Panc1 (cell line): ENCODE data around the gene TEPSIN. TPM values are rescaled to one million over a fixed set of nuclear protein-coding genes. Genes with fewer than 3 reads are reported as not detected.

Source experiments
- ATAC-seq: fragments of 200-7000 bp; cut with Tn5 transposase; 2 replicates; pipeline ENCODE4 v1.9.1; 2020; ENCODE audit warnings: mild to moderate bottlenecking, moderate library complexity
- BruUV-seq: library from RNA; stranded (reverse); fragments of 400-500 nt; replicated peaks from 2 replicates; lab custom pipeline; 2021; lab: Mats Ljungman, UMichigan
- CTCF ChIA-PET: fragments of 300-600 bp; sonication (Branson Sonifier 250); formaldehyde crosslinking; loops from one replicate; lab custom pipeline; 2022; ENCODE audit warnings: antibody characterized with exemption; lab: Charles Lee
- POLR2A ChIA-PET: fragments of 300-600 bp; sonication (Branson Sonifier 250); formaldehyde crosslinking; loops from one replicate; lab custom pipeline; 2022; ENCODE audit warnings: antibody characterized with exemption; lab: Charles Lee
- DNase-seq: peaks from one replicate; pipeline ENCODE4 v3.0.0-alpha.2; 2010; ENCODE audit warnings: low read depth, low spot score
- H3K27ac ChIP-seq: 2 replicates; pipeline ENCODE4 v1.5.1; 2011; ENCODE audit warnings: mild to moderate bottlenecking, low read length, inconsistent platforms
- H3K27me3 ChIP-seq: fragments of 200-500 bp; sonication (Bioruptor generic); 2 replicates; pipeline ENCODE4 v1.6.0; 2014; ENCODE audit warnings: low read length, inconsistent platforms; ENCODE audit not compliant: control insufficient read depth, insufficient read depth
- H3K36me3 ChIP-seq: fragments of 200-500 bp; sonication (Bioruptor generic); 2 replicates; pipeline ENCODE4 v1.5.1; 2014; ENCODE audit warnings: inconsistent platforms, mild to moderate bottlenecking, low read length, moderate library complexity; ENCODE audit not compliant: control insufficient read depth, insufficient read depth
- H3K4me1 ChIP-seq: 2 replicates; pipeline ENCODE4 v1.5.1; 2011; ENCODE audit warnings: inconsistent platforms, mild to moderate bottlenecking, low read length, moderate library complexity; ENCODE audit not compliant: control insufficient read depth, insufficient read depth
- H3K4me3 ChIP-seq, 2 experiments: 2 replicates each; pipeline ENCODE4 v1.5.1; 2011 to 2012; ENCODE audit warnings: low read depth in 2 of 2, low read length in 2 of 2, mild to moderate bottlenecking in 2 of 2, inconsistent platforms in 1 of 2, moderate library complexity in 1 of 2
- H3K9me3 ChIP-seq: fragments of 200-500 bp; sonication (Bioruptor generic); 2 replicates; pipeline ENCODE4 v1.5.1; 2014; ENCODE audit warnings: low read depth, mild to moderate bottlenecking, inconsistent platforms, low read length, moderate library complexity; ENCODE audit not compliant: control insufficient read depth, insufficient read depth
- POLR2AphosphoS5 ChIP-seq: IDR thresholded peaks from 2 replicates; pipeline ENCODE4 v1.6.1; 2012; ENCODE audit warnings: mild to moderate bottlenecking, low read depth, low read length, moderate library complexity
- REST ChIP-seq, 2 experiments: IDR thresholded peaks; 2 replicates each; pipeline ENCODE4 v1.6.1; 2011 to 2012; ENCODE audit warnings: low read depth in 2 of 2, control low read depth in 1 of 2, low read length in 1 of 2, mild to moderate bottlenecking in 1 of 2, moderate library complexity in 1 of 2; ENCODE audit not compliant: insufficient read depth in 1 of 2
- SIN3A ChIP-seq: IDR thresholded peaks from 2 replicates; pipeline ENCODE4 v1.6.1; 2012; ENCODE audit warnings: low read depth, mild to moderate bottlenecking, low read length, moderate library complexity, borderline replicate concordance; ENCODE audit not compliant: insufficient read depth
- TCF7L2 ChIP-seq: IDR thresholded peaks from 2 replicates; pipeline ENCODE4 v1.6.1; 2011; ENCODE audit warnings: mild to moderate bottlenecking, low read depth, low read length, inconsistent platforms
- in situ Hi-C: cut with HindIII; loops from 2 replicates; pipeline ENCODE4 v1.10.0; 2016; ENCODE audit warnings: low sequenced_read_pairs, low pct_unique_long_range_greater_than_20kb
- intact Hi-C: fragments of 100-400 bp; cut with micrococcal nuclease; formaldehyde crosslinking; loops from one replicate; pipeline ENCODE4 v1.10.0; 2022; ENCODE audit not compliant: unreplicated experiment
- total RNA-seq: library from RNA; stranded (reverse); gene quantifications from one replicate; pipeline ENCODE4 v1.2.1, GENCODE V29; 2021; ENCODE audit not compliant: unreplicated experiment
- TF ChIP-seq, protein P1 (sequence below): fragments of 450-650 bp; IDR thresholded peaks from 2 replicates; pipeline ENCODE4 v1.5.1; 2017; ENCODE audit warnings: mild to moderate bottlenecking

TEPSIN gene
- total RNA-seq, 1 experiment from 2014 or later, result 44.9 TPM

- Histone ChIP-seq H3K27ac (no peak overlapping the region), H3K4me1 (no peaks in the 10 kb centered on the region), H3K27me3 (no peaks in the 10 kb centered on the region), H3K4me3 (no peak overlapping the region), H3K9me3 (no peaks in the 10 kb centered on the region), H3K36me3 (no peaks in the 10 kb centered on the region)
- ChIA-PET POLR2A (no interaction called here), CTCF (no interaction called here)
- intact Hi-C loops (no loop called here), in situ Hi-C loops (no loop called here)
- ATAC-seq (no peak), DNase-seq (no peak)
- TF ChIP-seq POLR2AphosphoS5, result no peak
- TF ChIP-seq TCF7L2, result no peak
- TF ChIP-seq, protein P1, sequence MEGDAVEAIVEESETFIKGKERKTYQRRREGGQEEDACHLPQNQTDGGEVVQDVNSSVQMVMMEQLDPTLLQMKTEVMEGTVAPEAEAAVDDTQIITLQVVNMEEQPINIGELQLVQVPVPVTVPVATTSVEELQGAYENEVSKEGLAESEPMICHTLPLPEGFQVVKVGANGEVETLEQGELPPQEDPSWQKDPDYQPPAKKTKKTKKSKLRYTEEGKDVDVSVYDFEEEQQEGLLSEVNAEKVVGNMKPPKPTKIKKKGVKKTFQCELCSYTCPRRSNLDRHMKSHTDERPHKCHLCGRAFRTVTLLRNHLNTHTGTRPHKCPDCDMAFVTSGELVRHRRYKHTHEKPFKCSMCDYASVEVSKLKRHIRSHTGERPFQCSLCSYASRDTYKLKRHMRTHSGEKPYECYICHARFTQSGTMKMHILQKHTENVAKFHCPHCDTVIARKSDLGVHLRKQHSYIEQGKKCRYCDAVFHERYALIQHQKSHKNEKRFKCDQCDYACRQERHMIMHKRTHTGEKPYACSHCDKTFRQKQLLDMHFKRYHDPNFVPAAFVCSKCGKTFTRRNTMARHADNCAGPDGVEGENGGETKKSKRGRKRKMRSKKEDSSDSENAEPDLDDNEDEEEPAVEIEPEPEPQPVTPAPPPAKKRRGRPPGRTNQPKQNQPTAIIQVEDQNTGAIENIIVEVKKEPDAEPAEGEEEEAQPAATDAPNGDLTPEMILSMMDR, result no peak
- no peak for TF ChIP-seq REST (IDR thresholded peaks at IDR 0.05; ENCODE audit: insufficient read depth in 1 of 2, low read depth in 2 of 2, low read length in 1 of 2)
- TF ChIP-seq SIN3A, result no peak
- no TSS peak for BruUV-seq
Measured at GRCh38 chr17:81213978-81214377, 24.9 kb downstream of the TEPSIN start.

DNA sequence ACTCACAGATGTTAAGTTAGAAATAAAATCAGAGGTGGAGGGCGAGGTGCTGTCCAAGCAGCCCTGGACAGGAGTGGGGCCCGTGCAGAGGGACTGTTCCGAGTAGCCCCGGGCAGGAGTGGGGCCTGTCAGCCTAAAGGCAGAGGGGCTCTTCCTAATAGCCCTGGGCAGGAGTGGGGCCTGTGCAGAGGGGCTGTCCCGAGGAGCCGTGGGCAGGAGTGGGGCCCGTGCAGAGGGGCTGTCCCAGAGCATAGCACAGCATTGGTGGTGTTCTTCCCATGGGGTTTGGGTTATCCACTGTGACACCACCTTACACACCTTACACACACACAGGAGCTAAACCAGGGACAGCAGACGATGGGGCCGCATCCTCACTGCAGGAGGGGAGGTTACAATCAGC lies 26.5 kb downstream of the TEPSIN start:
- TSS peak; percentile 74 for BruUV-seq
- CTCF ChIA-PET, result interaction anchor here (0.7 kb wide), 1 partner anchor 18 kb away, joined by 6 read pairs; no protein-coding TSS in a partner anchor

More for the DNA sequence above, 26.5 kb downstream of the TEPSIN start:
- Histone ChIP-seq H3K27me3 (no peaks in the 10 kb centered on the region), H3K36me3 (no peaks in the 10 kb centered on the region), H3K27ac (no peak overlapping the region), H3K4me1 (no peaks in the 10 kb centered on the region), H3K4me3 (no peak overlapping the region), H3K9me3 (no peaks in the 10 kb centered on the region)
- in situ Hi-C loops, result no loop called here
- ATAC-seq (no peak), DNase-seq (no peak)
- intact Hi-C loops, result no loop called here
- TF ChIP-seq SIN3A (no peak), TCF7L2 (no peak), POLR2AphosphoS5 (no peak), REST (IDR thresholded peaks at IDR 0.05; ENCODE audit: insufficient read depth in 1 of 2, low read depth in 2 of 2, low read length in 1 of 2) (no peak)
- TF ChIP-seq, protein P1, result no peak
- POLR2A ChIA-PET, result no interaction called here
